Astrocyte of the cerebellum (primary cell): ENCODE results near the gene CFAP46.

Experiments used
- DNase-seq: peaks from one replicate; pipeline ENCODE4 v3.0.0-alpha.2; 2011; ENCODE audit warnings: low read depth
- H3K4me3 ChIP-seq: 2 replicates; pipeline ENCODE4 v1.5.1; 2011; ENCODE audit warnings: mild to moderate bottlenecking, low read depth, low read length, moderate library complexity
- in situ Hi-C: cut with HindIII; loops from 2 replicates; pipeline ENCODE4 v1.10.0; 2017; ENCODE audit warnings: low sequenced_read_pairs
- TF ChIP-seq, protein P1 (sequence below): IDR thresholded peaks from 2 replicates; pipeline ENCODE4 v1.5.1; 2012; ENCODE audit warnings: low read length, low read depth, moderate library complexity, mild to moderate bottlenecking; ENCODE audit errors: missing control alignments

The CFAP46 gene

DNA sequence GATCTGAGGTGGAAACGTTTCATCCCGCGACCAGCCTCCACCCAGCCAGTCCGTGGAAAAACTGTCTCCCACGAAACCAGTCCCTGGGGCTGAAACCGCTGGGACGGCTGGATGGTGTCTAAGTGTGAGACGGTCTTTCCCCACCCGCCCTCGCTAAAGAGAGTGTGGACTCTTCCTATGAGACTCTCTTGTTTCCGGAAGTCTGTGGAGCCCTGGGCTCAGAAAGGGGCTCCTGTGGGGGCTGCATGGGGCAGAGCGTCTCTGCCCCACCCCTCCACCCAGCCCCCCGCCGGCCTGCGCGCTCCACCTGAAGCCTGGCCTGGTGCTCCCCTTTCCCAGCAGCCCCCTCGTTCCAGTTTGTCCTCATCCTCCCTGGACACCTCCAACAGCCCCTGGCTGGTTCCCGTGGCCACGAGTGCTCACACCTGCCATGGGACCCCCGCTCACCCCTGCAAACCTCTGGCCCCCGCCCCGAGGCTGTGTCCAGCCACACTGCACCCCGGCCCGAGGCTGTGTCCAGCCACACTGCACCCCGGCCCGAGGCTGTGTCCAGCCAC lies 28.7 kb downstream of the CFAP46 start:
- in situ Hi-C loops, result no loop called here
- no peak for DNase-seq
- H3K4me3 ChIP-seq, result no peak overlapping the region
- TF ChIP-seq, protein P1, sequence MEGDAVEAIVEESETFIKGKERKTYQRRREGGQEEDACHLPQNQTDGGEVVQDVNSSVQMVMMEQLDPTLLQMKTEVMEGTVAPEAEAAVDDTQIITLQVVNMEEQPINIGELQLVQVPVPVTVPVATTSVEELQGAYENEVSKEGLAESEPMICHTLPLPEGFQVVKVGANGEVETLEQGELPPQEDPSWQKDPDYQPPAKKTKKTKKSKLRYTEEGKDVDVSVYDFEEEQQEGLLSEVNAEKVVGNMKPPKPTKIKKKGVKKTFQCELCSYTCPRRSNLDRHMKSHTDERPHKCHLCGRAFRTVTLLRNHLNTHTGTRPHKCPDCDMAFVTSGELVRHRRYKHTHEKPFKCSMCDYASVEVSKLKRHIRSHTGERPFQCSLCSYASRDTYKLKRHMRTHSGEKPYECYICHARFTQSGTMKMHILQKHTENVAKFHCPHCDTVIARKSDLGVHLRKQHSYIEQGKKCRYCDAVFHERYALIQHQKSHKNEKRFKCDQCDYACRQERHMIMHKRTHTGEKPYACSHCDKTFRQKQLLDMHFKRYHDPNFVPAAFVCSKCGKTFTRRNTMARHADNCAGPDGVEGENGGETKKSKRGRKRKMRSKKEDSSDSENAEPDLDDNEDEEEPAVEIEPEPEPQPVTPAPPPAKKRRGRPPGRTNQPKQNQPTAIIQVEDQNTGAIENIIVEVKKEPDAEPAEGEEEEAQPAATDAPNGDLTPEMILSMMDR, result no peak

DNA sequence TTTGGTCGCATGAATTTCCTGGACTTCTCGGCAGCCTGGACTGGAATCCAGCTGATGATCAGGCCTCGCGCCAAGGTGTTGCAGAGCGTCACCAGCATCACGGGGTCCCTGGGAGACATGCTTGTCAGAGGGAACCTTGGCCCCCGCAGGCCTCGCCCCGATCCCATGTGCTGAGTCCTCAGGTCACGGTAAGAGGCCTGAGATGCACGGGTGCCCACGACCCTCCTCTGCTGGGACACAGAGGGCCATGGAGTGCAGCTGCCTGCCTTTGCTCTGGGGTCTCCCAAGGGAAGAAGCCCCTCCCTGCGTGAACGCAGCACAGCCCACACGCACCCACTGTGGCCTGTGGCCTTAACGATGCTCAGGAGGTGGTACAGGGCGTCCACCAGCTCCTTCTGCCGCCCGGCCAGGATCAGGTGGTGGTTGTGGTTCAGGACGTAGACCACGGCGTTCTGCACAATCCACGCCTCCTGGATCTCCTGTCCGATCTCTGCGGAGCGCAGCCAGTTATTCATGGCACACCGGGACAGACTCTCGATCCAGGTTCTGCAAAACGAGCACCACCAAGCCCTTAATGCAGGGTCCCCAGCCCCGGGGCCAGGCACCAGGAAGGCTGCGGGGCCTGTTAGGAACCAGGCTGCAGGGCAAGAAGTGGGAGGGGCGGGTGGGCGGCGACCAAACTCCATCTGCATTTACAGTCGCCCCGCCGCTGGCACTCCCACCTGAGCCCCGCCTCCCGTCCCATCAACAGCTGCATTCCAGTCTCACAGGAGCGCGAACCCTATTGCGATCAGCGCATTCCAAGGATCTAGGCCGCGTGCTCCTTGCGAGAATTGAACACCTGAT lies 29.4 kb downstream of the CFAP46 start:
- DNase-seq, result no peak
- TF ChIP-seq, protein P1, result no peak
- no peak overlapping the region for H3K4me3 ChIP-seq
- in situ Hi-C loops, result no loop called here

DNA sequence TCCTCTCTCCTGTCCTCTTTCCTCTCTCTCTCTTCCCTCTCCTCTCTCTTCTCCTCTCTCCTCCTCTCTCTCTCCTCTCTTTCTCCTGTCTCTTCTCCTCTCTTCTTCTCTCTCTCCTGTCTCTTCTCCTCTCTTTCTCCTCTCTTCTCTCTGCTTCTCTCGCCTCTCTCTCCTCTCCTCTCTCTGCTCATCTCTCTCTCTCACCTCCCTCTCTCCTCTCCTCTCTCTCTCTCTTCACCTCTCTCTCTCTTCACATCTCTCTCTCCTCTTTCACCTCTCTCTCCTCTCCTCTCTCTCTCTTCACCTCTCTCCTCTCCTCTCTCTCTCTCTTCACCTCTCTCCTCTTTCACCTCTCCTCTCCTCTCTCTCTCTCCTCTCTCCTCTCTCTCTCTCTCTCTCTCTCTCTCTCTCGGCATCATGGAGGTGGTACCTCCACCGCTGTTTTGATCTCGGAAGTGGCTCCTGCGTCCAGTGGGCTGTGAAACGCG lies 30.1 kb downstream of the CFAP46 start:
- TF ChIP-seq, protein P1, result no peak
- H3K4me3 ChIP-seq, result no peak overlapping the region
- no peak for DNase-seq
- in situ Hi-C loops, result no loop called here

DNA sequence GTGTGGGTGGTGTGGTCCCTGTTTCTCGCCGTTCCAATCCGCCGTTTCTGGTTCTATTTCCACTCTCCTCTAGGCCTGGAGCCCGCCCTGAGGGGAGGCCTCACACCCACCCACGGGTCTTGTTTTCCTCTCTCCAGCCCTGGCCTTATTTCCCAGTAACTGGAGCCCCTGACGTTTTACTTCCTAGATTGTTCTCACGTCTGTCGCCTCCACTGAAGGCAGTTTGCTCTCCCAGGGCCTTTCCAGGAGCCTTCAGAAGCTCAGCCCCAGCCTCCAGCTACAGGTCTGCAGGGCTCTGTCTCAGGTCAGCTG lies 30.6 kb downstream of the CFAP46 start:
- DNase-seq, result no peak
- no peak overlapping the region for H3K4me3 ChIP-seq
- TF ChIP-seq, protein P1, result no peak
- in situ Hi-C loops, result no loop called here

DNA sequence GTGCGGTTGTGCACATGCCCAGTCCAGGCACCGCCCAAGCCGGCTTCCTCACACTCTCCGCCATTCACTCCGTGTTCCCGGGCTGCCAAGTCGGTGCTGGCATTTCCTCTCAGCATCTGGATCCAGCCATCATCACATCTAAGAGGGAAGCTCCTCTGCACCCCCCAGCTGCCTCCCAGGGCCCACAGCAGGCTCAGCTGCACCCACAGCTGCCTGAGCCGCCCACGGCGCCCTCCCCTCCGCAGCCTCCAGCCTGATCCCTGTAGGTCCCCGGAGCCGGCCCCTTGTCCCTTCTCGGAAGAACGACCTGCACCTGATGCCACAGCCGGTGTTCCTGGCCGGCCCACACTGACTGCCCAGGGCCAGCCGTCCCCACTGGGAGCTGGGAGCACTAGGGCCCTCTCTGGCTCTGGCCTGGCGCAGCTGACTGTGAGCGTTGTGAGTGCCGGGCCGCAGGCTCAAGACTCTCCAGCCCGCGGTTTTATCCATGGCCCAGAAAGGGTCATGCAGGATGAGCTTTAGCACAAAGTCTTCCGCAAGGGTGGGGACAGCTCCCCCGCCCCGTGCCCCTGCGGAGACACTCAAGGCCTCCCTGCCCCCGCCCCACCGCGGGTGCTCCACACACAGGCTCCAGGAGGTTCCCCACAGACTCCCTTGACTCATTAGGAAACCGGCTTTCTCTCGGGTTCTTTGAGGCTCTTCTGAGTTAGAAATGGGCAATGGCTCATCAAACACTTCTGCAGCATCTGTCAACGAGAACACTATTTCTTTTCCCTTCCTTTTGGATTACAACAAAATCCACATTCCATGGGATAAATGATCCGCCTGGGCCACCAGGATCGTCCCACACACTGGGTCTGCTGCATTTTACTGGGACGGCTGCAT lies 31.2 kb downstream of the CFAP46 start:
- in situ Hi-C loops, result no loop called here
- TF ChIP-seq, protein P1, result no peak
- DNase-seq, result no peak
- H3K4me3 ChIP-seq, result no peak overlapping the region

DNA sequence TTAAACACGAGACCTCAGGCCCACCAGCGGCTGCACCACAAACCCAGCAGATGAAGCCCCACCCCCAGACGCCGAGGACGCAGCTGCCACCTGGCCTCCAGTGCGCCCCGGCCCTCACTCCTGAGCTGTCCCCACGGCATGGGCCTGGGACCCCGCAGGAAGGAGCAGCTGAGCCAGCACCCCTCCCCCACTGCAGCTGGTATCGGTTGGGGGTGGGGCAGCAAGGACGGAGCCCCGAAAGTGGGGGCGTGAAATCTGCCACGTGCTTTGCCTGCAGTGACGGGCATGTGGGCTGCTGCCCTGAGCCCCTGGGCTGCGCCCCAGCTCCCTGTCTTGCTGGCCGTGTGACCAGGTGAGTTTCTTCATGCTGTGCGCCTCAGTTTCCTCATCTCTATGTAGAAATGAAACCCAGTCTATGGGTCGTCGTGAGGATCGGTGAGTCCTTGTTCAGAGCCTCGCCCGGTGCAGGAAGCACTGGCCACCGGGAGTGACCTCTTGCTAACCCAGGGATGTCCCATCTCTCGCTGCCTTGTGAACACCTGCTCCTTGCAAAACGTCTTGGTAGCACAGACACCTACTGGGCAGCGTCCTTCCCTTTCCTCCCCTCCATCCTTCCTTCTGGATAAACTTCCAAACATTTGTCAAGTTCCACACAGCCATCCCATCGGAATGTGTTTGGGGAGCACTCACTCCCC lies 32.0 kb downstream of the CFAP46 start:
- TF ChIP-seq, protein P1, result no peak
- in situ Hi-C loops, result no loop called here
- no peak overlapping the region for H3K4me3 ChIP-seq
- DNase-seq, result no peak
